HepG2 (cell line): ENCODE results near the gene OSBP. TPM values are rescaled to one million over a fixed set of nuclear protein-coding genes. Genes with fewer than 3 reads are reported as not detected.

Experiments used
- ATAC-seq: fragments of 200-7000 bp; cut with Tn5 transposase; 3 replicates; pipeline ENCODE4 v1.9.1; 2020; ENCODE audit warnings: mild to moderate bottlenecking, moderate library complexity
- BruUV-seq: library from RNA; stranded (reverse); fragments of 400-500 nt; replicated peaks from 2 replicates; lab custom pipeline; 2021; lab: Mats Ljungman, UMichigan
- CTCF ChIA-PET: fragments of 300-600 bp; formaldehyde crosslinking; extraction: SDS; loops from one replicate; lab custom pipeline; 2021; ENCODE audit warnings: low total read pairs, inconsistent platforms, low intra/inter-chr PET ratio; lab: Yijun Ruan, JAX
- POLR2A ChIA-PET: fragments of 350-600 bp; sonication (Branson Sonifier 250); formaldehyde crosslinking; loops from one replicate; lab custom pipeline; 2020; ENCODE audit warnings: antibody characterized with exemption, inconsistent platforms; lab: Yijun Ruan, JAX
- DNase-seq: peaks from one replicate; pipeline ENCODE4 v3.0.0-alpha.2; 2015; ENCODE audit warnings: low spot score
- FAIRE-seq: peaks from 3 replicates; lab custom pipeline; 2011; peaks lifted over from hg19 to GRCh38; lab: Jason Lieb, UNC
- H2AFZ ChIP-seq: one replicate; pipeline ENCODE4 v1.6.1; 2011; ENCODE audit warnings: low read length, inconsistent platforms
- H3K27ac ChIP-seq: fragments of 300-600 bp; 3 replicates; pipeline ENCODE4 v1.8.0; 2011; ENCODE audit warnings: mixed run types, mild to moderate bottlenecking, mixed read lengths, low read length, inconsistent platforms; ENCODE audit not compliant: insufficient read depth; ENCODE audit errors: extremely low read length
- H3K27me3 ChIP-seq, 2 experiments: fragments of 200-600 bp in 1 of 2; 2 replicates in 1 of 2; 3 replicates in 1 of 2; pipeline versions ENCODE4 v1.6.0 to v1.8.0; 2011; ENCODE audit warnings: low read length in 2 of 2, mild to moderate bottlenecking in 2 of 2, moderate library complexity in 2 of 2, inconsistent platforms in 1 of 2; ENCODE audit not compliant: insufficient read depth in 2 of 2, control insufficient read depth in 1 of 2
- H3K36me3 ChIP-seq, 2 experiments: fragments of 200-600 bp in 1 of 2; replicated peaks in 1 of 2; 2 replicates in 1 of 2; 3 replicates in 1 of 2; pipeline versions ENCODE4 v1.5.1 to v1.8.0; 2011; ENCODE audit warnings: low read length in 2 of 2, inconsistent platforms in 1 of 2; ENCODE audit not compliant: insufficient read depth in 2 of 2, control insufficient read depth in 1 of 2
- H3K4me1 ChIP-seq: 2 replicates; pipeline ENCODE4 v1.5.1; 2012; ENCODE audit warnings: low read length, inconsistent platforms; ENCODE audit not compliant: insufficient read depth
- H3K4me2 ChIP-seq: 2 replicates; pipeline ENCODE4 v1.6.0; 2011; ENCODE audit warnings: low read depth, low read length, inconsistent platforms
- H3K4me3 ChIP-seq, 3 experiments: fragments of 200-600 bp in 1 of 3; sonication (generic), shearing (Covaris generic) in 1 of 3; replicated peaks in 1 of 3; 2 replicates each; pipeline ENCODE4 v1.5.1; 2011 to 2016; ENCODE audit warnings: low read length in 3 of 3, inconsistent platforms in 2 of 3, low read depth in 2 of 3, mild to moderate bottlenecking in 2 of 3, control low read depth in 1 of 3, mixed read lengths in 1 of 3; ENCODE audit not compliant: insufficient read depth in 1 of 3
- H3K79me2 ChIP-seq: one replicate; pipeline ENCODE4 v1.6.1; 2011; ENCODE audit warnings: low read length, inconsistent platforms; ENCODE audit not compliant: insufficient read depth
- H3K9ac ChIP-seq: 2 replicates; pipeline ENCODE4 v1.6.0; 2011; ENCODE audit warnings: mild to moderate bottlenecking, low read depth, low read length, inconsistent platforms; ENCODE audit not compliant: insufficient read depth
- H3K9me3 ChIP-seq: 2 replicates; pipeline ENCODE4 v1.5.1; 2012; ENCODE audit warnings: mild to moderate bottlenecking, low read length
- H4K20me1 ChIP-seq: 2 replicates; pipeline ENCODE4 v1.6.0; 2011; ENCODE audit warnings: inconsistent platforms, mild to moderate bottlenecking, low read length, moderate library complexity; ENCODE audit not compliant: insufficient read depth
- EP300 ChIP-seq, 3 experiments: sonication (generic) in 1 of 3; formaldehyde crosslinking in 1 of 3; IDR thresholded peaks; 2 replicates each; pipeline versions ENCODE4 v1.5.1 to v1.6.1; 2011 to 2020; ENCODE audit warnings: low read depth in 2 of 3, low read length in 2 of 3, borderline replicate concordance in 1 of 3, improper control_type of control experiment in 1 of 3, mild to moderate bottlenecking in 1 of 3, missing genetic modification reagents in 1 of 3, moderate library complexity in 1 of 3
- FOXA3 ChIP-seq: IDR thresholded peaks from 2 replicates; pipeline ENCODE4 v1.6.1; 2016; ENCODE audit warnings: missing genetic modification reagents, missing compliant biosample characterization
- FOXO1 ChIP-seq: sonication (generic); formaldehyde crosslinking; IDR thresholded peaks from 2 replicates; pipeline ENCODE4 v1.4.0; 2020; ENCODE audit warnings: missing genetic modification reagents
- GATA4 ChIP-seq: sonication (generic); IDR thresholded peaks from 2 replicates; pipeline ENCODE4 v1.6.1; 2016; ENCODE audit warnings: antibody characterized with exemption, low read depth, borderline replicate concordance
- MEF2D ChIP-seq: sonication (generic); formaldehyde crosslinking; IDR thresholded peaks from 2 replicates; pipeline ENCODE4 v1.5.1; 2020; ENCODE audit warnings: mild to moderate bottlenecking, missing genetic modification reagents
- RELA ChIP-seq: sonication (generic); formaldehyde crosslinking; IDR thresholded peaks from 2 replicates; pipeline ENCODE4 v1.4.0; 2020; ENCODE audit warnings: missing genetic modification reagents
- SMARCC2 ChIP-seq: fragments of 450-650 bp; IDR thresholded peaks from 2 replicates; pipeline ENCODE4 v1.6.1; 2017; ENCODE audit warnings: antibody characterized with exemption, mild to moderate bottlenecking
- ZNF224 ChIP-seq: sonication (generic); formaldehyde crosslinking; IDR thresholded peaks from 2 replicates; pipeline ENCODE4 v1.5.0; 2020; ENCODE audit warnings: mild to moderate bottlenecking, missing genetic modification reagents
- ZNF543 ChIP-seq: sonication (generic); formaldehyde crosslinking; IDR thresholded peaks from 2 replicates; pipeline ENCODE4 v1.4.0; 2020; ENCODE audit warnings: mild to moderate bottlenecking, missing genetic modification reagents
- ZNF589 ChIP-seq: sonication (generic); formaldehyde crosslinking; conservative IDR thresholded peaks from 2 replicates; pipeline ENCODE4 v1.8.0; 2022; ENCODE audit warnings: mild to moderate bottlenecking, moderate library complexity, missing genetic modification reagents
- ZNF629 ChIP-seq: sonication (generic); formaldehyde crosslinking; conservative IDR thresholded peaks from 2 replicates; pipeline ENCODE4 v1.5.0; 2020; ENCODE audit warnings: missing genetic modification reagents
- WGBS: methylation state at CpG from one replicate; pipeline ENCODE4 v1.1.6; 2017; ENCODE audit warnings: low lambda C conversion rate; 5-methylcytosine and 5-hydroxymethylcytosine counted together
- in situ Hi-C: cut with HindIII; loops from 2 replicates; pipeline ENCODE4 v1.10.0; 2017; ENCODE audit warnings: low pct_unique_long_range_greater_than_20kb; ENCODE audit not compliant: extremely low pct_ligation_motif_present
- intact Hi-C: fragments of 100-400 bp; cut with micrococcal nuclease; formaldehyde crosslinking; loops from one replicate; pipeline ENCODE4 v1.10.0; 2022; ENCODE audit not compliant: unreplicated experiment
- polyA plus RNA-seq, 8 experiments: library from polyadenylated mRNA; depleted of rRNA in 3 of 8; stranded (reverse) in 7 of 8; unstranded in 1 of 8; fragments of >200 nt; fragmentation: Illumina TruSeq in 4 of 8; extraction: Trizol in 4 of 8; gene quantifications; 2 replicates each; pipeline versions ENCODE4 v1.2.1 to v1.2.3, GENCODE V29; 2011 to 2016; ENCODE audit warnings: low read depth in 4 of 8, missing spikeins in 1 of 8, mixed read lengths in 1 of 8; ENCODE audit not compliant: insufficient read depth in 1 of 8
- total RNA-seq, 5 experiments: library from RNA; depleted of rRNA; stranded (reverse); fragments of >200 nt; fragmentation: Illumina TruSeq; extraction: Trizol; gene quantifications; 2 replicates each; pipeline ENCODE4 v1.2.3, GENCODE V29; 2016; ENCODE audit warnings: low read depth in 1 of 5
- TF ChIP-seq, protein P1 (sequence below): sonication (generic); formaldehyde crosslinking; IDR thresholded peaks from 2 replicates; pipeline ENCODE4 v1.9.0; 2022; ENCODE audit warnings: low read depth, missing genetic modification reagents
- TF ChIP-seq, protein P2 (sequence below): sonication (generic); formaldehyde crosslinking; IDR thresholded peaks from 2 replicates; pipeline ENCODE4 v1.4.0; 2020; ENCODE audit warnings: missing genetic modification reagents
- TF ChIP-seq, protein P3 (sequence below): sonication (generic); formaldehyde crosslinking; IDR thresholded peaks from 2 replicates; pipeline ENCODE4 v1.8.1; 2022; ENCODE audit warnings: low read depth, mild to moderate bottlenecking, missing genetic modification reagents
- TF ChIP-seq, protein P4 (sequence below), 2 experiments: sonication (generic) in 1 of 2; formaldehyde crosslinking in 1 of 2; IDR thresholded peaks; 2 replicates each; pipeline versions ENCODE4 v1.4.0 to v1.6.1; 2016 to 2020; ENCODE audit warnings: borderline replicate concordance in 1 of 2, low read depth in 1 of 2, mild to moderate bottlenecking in 1 of 2, missing genetic modification reagents in 1 of 2

OSBP gene
- total and polyA plus RNA-seq, 2 of the 13 experiments (the other 11 are each of a cell fraction or from before 2014, with no cell fraction given), result 12.1 to 13.5 TPM

DNA sequence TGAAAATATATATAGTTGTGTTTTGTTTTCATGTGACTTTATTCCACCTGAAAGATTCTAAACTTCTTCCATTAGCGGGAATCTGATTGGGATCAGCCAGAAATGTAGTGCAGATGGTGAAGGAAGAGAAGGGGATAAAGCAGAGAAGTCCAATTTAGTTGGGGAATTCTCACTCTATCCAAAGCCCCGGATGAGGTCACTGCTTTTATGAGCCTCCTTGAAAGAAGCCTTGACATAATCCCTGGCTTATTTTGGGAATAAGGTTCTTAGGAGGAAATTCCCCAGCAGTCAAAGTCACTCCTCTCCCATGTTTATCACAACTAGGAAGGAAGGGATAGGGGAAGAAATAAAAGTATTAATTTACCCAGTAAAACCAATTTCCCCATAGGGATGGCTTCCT lies 41.1 kb downstream of the OSBP start:
- H3K27me3 ChIP-seq, result no peaks in the 10 kb centered on the region
- POLR2A ChIA-PET, result no interaction called here
- H3K4me2 ChIP-seq, result no peak overlapping the region
- intact Hi-C loops, result no loop called here
- H3K4me1 ChIP-seq, result peaks cover 12% of the 10 kb centered on the region; the same call in 1 of the 2 replicates
- 95% methylated on average over 2 of the region's 2 CpGs for WGBS
- H3K36me3 ChIP-seq, result peaks cover 11 to 31% of the 10 kb centered on the region in 2 experiments
- in situ Hi-C loops, result no loop called here
- H4K20me1 ChIP-seq, result no peaks in the 10 kb centered on the region
- no peak overlapping the region for H3K27ac ChIP-seq
- BruUV-seq, result no TSS peak
- no peak for FAIRE-seq
- H2AFZ ChIP-seq, result no peak overlapping the region
- DNase-seq, result no peak
- no peaks in the 10 kb centered on the region for H3K79me2 ChIP-seq
- ATAC-seq, result no peak
- no peak overlapping the region for H3K4me3 ChIP-seq
- CTCF ChIA-PET, result no interaction called here
- no peak overlapping the region for H3K9ac ChIP-seq
- no peaks in the 10 kb centered on the region for H3K9me3 ChIP-seq
- TF ChIP-seq, protein P1, sequence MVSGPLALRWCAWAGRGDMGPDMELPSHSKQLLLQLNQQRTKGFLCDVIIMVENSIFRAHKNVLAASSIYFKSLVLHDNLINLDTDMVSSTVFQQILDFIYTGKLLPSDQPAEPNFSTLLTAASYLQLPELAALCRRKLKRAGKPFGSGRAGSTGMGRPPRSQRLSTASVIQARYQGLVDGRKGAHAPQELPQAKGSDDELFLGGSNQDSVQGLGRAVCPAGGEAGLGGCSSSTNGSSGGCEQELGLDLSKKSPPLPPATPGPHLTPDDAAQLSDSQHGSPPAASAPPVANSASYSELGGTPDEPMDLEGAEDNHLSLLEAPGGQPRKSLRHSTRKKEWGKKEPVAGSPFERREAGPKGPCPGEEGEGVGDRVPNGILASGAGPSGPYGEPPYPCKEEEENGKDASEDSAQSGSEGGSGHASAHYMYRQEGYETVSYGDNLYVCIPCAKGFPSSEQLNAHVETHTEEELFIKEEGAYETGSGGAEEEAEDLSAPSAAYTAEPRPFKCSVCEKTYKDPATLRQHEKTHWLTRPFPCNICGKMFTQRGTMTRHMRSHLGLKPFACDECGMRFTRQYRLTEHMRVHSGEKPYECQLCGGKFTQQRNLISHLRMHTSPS (CRISPR knock-in tag), result no peak
- TF ChIP-seq ZNF629 (CRISPR knock-in tag) (no peak), FOXA3 (CRISPR knock-in tag) (no peak), SMARCC2 (no peak), RELA (no peak), GATA4 (no peak), ZNF224 (no peak), FOXO1 (CRISPR knock-in tag) (no peak), MEF2D (no peak), ZNF543 (CRISPR knock-in tag) (no peak), EP300 (IDR thresholded peaks at IDR 0.05; ENCODE audit: low read depth in 2 of 2, low read length in 2 of 2) (no peak), EP300 (CRISPR knock-in tag; IDR thresholded peaks at IDR 0.05; ENCODE audit: borderline replicate concordance) (no peak), ZNF589 (CRISPR knock-in tag) (no peak)
- TF ChIP-seq, protein P2, sequence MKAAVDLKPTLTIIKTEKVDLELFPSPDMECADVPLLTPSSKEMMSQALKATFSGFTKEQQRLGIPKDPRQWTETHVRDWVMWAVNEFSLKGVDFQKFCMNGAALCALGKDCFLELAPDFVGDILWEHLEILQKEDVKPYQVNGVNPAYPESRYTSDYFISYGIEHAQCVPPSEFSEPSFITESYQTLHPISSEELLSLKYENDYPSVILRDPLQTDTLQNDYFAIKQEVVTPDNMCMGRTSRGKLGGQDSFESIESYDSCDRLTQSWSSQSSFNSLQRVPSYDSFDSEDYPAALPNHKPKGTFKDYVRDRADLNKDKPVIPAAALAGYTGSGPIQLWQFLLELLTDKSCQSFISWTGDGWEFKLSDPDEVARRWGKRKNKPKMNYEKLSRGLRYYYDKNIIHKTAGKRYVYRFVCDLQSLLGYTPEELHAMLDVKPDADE, result no peak
- TF ChIP-seq, protein P3, sequence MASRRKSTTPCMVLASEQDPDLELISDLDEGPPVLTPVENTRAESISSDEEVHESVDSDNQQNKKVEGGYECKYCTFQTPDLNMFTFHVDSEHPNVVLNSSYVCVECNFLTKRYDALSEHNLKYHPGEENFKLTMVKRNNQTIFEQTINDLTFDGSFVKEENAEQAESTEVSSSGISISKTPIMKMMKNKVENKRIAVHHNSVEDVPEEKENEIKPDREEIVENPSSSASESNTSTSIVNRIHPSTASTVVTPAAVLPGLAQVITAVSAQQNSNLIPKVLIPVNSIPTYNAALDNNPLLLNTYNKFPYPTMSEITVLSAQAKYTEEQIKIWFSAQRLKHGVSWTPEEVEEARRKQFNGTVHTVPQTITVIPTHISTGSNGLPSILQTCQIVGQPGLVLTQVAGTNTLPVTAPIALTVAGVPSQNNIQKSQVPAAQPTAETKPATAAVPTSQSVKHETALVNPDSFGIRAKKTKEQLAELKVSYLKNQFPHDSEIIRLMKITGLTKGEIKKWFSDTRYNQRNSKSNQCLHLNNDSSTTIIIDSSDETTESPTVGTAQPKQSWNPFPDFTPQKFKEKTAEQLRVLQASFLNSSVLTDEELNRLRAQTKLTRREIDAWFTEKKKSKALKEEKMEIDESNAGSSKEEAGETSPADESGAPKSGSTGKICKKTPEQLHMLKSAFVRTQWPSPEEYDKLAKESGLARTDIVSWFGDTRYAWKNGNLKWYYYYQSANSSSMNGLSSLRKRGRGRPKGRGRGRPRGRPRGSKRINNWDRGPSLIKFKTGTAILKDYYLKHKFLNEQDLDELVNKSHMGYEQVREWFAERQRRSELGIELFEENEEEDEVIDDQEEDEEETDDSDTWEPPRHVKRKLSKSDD, result no peak
- TF ChIP-seq, protein P4, sequence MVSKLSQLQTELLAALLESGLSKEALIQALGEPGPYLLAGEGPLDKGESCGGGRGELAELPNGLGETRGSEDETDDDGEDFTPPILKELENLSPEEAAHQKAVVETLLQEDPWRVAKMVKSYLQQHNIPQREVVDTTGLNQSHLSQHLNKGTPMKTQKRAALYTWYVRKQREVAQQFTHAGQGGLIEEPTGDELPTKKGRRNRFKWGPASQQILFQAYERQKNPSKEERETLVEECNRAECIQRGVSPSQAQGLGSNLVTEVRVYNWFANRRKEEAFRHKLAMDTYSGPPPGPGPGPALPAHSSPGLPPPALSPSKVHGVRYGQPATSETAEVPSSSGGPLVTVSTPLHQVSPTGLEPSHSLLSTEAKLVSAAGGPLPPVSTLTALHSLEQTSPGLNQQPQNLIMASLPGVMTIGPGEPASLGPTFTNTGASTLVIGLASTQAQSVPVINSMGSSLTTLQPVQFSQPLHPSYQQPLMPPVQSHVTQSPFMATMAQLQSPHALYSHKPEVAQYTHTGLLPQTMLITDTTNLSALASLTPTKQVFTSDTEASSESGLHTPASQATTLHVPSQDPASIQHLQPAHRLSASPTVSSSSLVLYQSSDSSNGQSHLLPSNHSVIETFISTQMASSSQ (IDR thresholded peaks at IDR 0.05; ENCODE audit: low read depth), result no peak
- TF ChIP-seq, protein P4 (CRISPR knock-in tag; IDR thresholded peaks at IDR 0.05; ENCODE audit: borderline replicate concordance), result no peak
